ENCODE measurements around the gene DNMT3A. TPM values are rescaled to one million over a fixed set of nuclear protein-coding genes. Genes with fewer than 3 reads are reported as not detected.

The DNMT3A gene
- total RNA-seq, 4 donors from 2014 or later: 16.1 to 33.7 (median 21.0) TPM

DNA sequence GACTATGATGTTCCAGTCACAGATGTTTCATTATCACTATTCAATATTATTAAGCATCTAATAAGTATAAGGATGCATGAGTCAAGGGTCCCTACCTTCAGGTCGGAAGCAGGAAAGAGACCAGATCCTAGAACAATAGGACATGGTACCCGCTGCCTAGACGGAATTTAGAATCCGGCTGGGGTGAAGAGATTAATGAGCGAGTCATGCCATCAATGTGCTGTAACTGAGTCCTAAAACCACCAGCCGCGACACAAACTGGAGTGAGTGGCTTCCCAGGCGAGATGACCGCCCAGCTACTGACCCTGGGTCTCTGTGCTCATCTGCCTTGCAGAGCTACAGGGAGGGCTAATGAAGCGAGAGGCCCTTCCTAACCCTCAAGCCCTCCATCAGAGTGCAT is 73.6 kb downstream of the DNMT3A start:
- Histone ChIP-seq H3K27me3 (no peaks in the 10 kb centered on the region), H3K4me3 (no peak overlapping the region), H3K4me1 (no peaks in the 10 kb centered on the region), H3K36me3 (peaks cover 0 to 7% (median 0%) of the 10 kb centered on the region in 4 donors), H3K27ac (no peak overlapping the region), H3K9me3 (no peaks in the 10 kb centered on the region)
- intact Hi-C loops (cut with DNase I; ENCODE audit: low total_unique reads): no loop called here
- WGBS, 2 donors (ENCODE audit: low coverage in 1 of 2): 89 to 100% methylated on average over 2 to 10 of the region's 10 CpGs
- no peak for DNase-seq
- in situ Hi-C loops (cut with MboI; ENCODE audit: low pct_ligation_motif_present in 1 of 4, low pct_unique_long_range_greater_than_20kb in 1 of 4, low sequenced_read_pairs in 3 of 4): no loop called here
- TF ChIP-seq POLR2A (IDR thresholded peaks at IDR 0.05): no peak

GRCh38 chr2:25266399-25266798 is 75.3 kb downstream of the DNMT3A start:
- Histone ChIP-seq H3K36me3 (peaks cover 0 to 7% (median 0%) of the 10 kb centered on the region in 4 donors), H3K4me1 (no peaks in the 10 kb centered on the region), H3K27ac (no peak overlapping the region), H3K27me3 (no peaks in the 10 kb centered on the region), H3K9me3 (no peaks in the 10 kb centered on the region), H3K4me3 (no peak overlapping the region)
- DNase-seq: no peak
- in situ Hi-C loops (cut with MboI; ENCODE audit: low pct_ligation_motif_present in 1 of 4, low pct_unique_long_range_greater_than_20kb in 1 of 4, low sequenced_read_pairs in 3 of 4): no loop called here
- TF ChIP-seq POLR2AphosphoS5 (IDR thresholded peaks at IDR 0.05) (no peak), POLR2A (IDR thresholded peaks at IDR 0.05) (no peak), EP300 (IDR thresholded peaks at IDR 0.05; ENCODE audit: low read depth) (no peak)
- TF ChIP-seq, protein P1, sequence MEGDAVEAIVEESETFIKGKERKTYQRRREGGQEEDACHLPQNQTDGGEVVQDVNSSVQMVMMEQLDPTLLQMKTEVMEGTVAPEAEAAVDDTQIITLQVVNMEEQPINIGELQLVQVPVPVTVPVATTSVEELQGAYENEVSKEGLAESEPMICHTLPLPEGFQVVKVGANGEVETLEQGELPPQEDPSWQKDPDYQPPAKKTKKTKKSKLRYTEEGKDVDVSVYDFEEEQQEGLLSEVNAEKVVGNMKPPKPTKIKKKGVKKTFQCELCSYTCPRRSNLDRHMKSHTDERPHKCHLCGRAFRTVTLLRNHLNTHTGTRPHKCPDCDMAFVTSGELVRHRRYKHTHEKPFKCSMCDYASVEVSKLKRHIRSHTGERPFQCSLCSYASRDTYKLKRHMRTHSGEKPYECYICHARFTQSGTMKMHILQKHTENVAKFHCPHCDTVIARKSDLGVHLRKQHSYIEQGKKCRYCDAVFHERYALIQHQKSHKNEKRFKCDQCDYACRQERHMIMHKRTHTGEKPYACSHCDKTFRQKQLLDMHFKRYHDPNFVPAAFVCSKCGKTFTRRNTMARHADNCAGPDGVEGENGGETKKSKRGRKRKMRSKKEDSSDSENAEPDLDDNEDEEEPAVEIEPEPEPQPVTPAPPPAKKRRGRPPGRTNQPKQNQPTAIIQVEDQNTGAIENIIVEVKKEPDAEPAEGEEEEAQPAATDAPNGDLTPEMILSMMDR (IDR thresholded peaks at IDR 0.05): no peak
- intact Hi-C loops (cut with DNase I; ENCODE audit: low total_unique reads): no loop called here

GRCh38 chr2:25265802-25266201 is 75.9 kb downstream of the DNMT3A start:
- TF ChIP-seq, protein P1 (IDR thresholded peaks at IDR 0.05): no peak
- TF ChIP-seq POLR2A (IDR thresholded peaks at IDR 0.05): no peak
- TF ChIP-seq POLR2AphosphoS5 (IDR thresholded peaks at IDR 0.05): no peak
- no peak for TF ChIP-seq EP300 (IDR thresholded peaks at IDR 0.05; ENCODE audit: low read depth)
- DNase-seq: no peak
- H3K27ac ChIP-seq: no peak overlapping the region
- no peaks in the 10 kb centered on the region for H3K27me3 ChIP-seq
- H3K36me3 ChIP-seq: peaks cover 0 to 7% (median 0%) of the 10 kb centered on the region in 4 donors
- intact Hi-C loops (cut with DNase I; ENCODE audit: low total_unique reads): no loop called here
- no peaks in the 10 kb centered on the region for H3K4me1 ChIP-seq
- WGBS, 2 donors (ENCODE audit: low coverage in 1 of 2): 91 to 100% methylated on average over 1 to 2 of the region's 2 CpGs
- no peaks in the 10 kb centered on the region for H3K9me3 ChIP-seq
- H3K4me3 ChIP-seq: no peak overlapping the region
- in situ Hi-C loops (cut with MboI; ENCODE audit: low pct_ligation_motif_present in 1 of 4, low pct_unique_long_range_greater_than_20kb in 1 of 4, low sequenced_read_pairs in 3 of 4): no loop called here

GRCh38 chr2:25265001-25265400 is 76.7 kb downstream of the DNMT3A start:
- in situ Hi-C loops (cut with MboI; ENCODE audit: low pct_ligation_motif_present in 1 of 4, low pct_unique_long_range_greater_than_20kb in 1 of 4, low sequenced_read_pairs in 3 of 4) (no loop called here), intact Hi-C loops (cut with DNase I; ENCODE audit: low total_unique reads) (no loop called here)
- no peaks in the 10 kb centered on the region for H3K4me1 ChIP-seq
- TF ChIP-seq POLR2A (IDR thresholded peaks at IDR 0.05) (no peak), POLR2AphosphoS5 (IDR thresholded peaks at IDR 0.05) (no peak), EP300 (IDR thresholded peaks at IDR 0.05; ENCODE audit: low read depth) (no peak)
- TF ChIP-seq, protein P1 (IDR thresholded peaks at IDR 0.05): no peak
- WGBS, 2 donors (ENCODE audit: low coverage in 1 of 2): 81 to 90% methylated on average over 2 to 6 of the region's 6 CpGs
- no peak for DNase-seq
- no peak overlapping the region for H3K4me3 ChIP-seq
- peaks cover 0 to 7% (median 1%) of the 10 kb centered on the region in 4 donors for H3K36me3 ChIP-seq
- H3K27ac ChIP-seq: no peak overlapping the region
- no peaks in the 10 kb centered on the region for H3K27me3 ChIP-seq
- H3K9me3 ChIP-seq: no peaks in the 10 kb centered on the region

- DNase-seq: no peak
- H3K27ac ChIP-seq: no peak overlapping the region
- in situ Hi-C loops (cut with MboI; ENCODE audit: low pct_ligation_motif_present in 1 of 4, low pct_unique_long_range_greater_than_20kb in 1 of 4, low sequenced_read_pairs in 3 of 4) (no loop called here), intact Hi-C loops (cut with DNase I; ENCODE audit: low total_unique reads) (no loop called here)
- no peak for TF ChIP-seq EP300 (IDR thresholded peaks at IDR 0.05; ENCODE audit: low read depth)
- no peaks in the 10 kb centered on the region for H3K27me3 ChIP-seq
- WGBS, 2 donors (ENCODE audit: low coverage in 1 of 2): 89 to 100% methylated on average over 1 of the region's 1 CpG
- H3K4me1 ChIP-seq: peaks cover 0 to 6% (median 3%) of the 10 kb centered on the region in 4 donors
- H3K36me3 ChIP-seq: peaks cover 0 to 3% (median 0%) of the 10 kb centered on the region in 4 donors
- no peak overlapping the region for H3K4me3 ChIP-seq
- no peaks in the 10 kb centered on the region for H3K9me3 ChIP-seq
These were observed 79.4 kb downstream of the DNMT3A start for GRCh38 chr2:25262288-25262687.
